Testis (tissue), 2 donors: ENCODE measurements around the gene NCR2.

Experiments used
- POLR2A ChIP-seq: fragments of 450-650 bp; IDR thresholded peaks from one replicate; pipeline ENCODE4 v1.6.1; 2017; ENCODE audit warnings: antibody characterized with exemption, mild to moderate bottlenecking, moderate library complexity
- TF ChIP-seq, protein P1 (sequence below), 3 experiments: fragments of 450-650 bp in 2 of 3; fragments of 200-600 bp in 1 of 3; sonication (generic) in 1 of 3; IDR thresholded peaks; one replicate each; pipeline ENCODE4 v1.5.1; 2016 to 2019; ENCODE audit warnings: antibody characterized with exemption in 3 of 3, mild to moderate bottlenecking in 2 of 3, moderate library complexity in 1 of 3

DNA sequence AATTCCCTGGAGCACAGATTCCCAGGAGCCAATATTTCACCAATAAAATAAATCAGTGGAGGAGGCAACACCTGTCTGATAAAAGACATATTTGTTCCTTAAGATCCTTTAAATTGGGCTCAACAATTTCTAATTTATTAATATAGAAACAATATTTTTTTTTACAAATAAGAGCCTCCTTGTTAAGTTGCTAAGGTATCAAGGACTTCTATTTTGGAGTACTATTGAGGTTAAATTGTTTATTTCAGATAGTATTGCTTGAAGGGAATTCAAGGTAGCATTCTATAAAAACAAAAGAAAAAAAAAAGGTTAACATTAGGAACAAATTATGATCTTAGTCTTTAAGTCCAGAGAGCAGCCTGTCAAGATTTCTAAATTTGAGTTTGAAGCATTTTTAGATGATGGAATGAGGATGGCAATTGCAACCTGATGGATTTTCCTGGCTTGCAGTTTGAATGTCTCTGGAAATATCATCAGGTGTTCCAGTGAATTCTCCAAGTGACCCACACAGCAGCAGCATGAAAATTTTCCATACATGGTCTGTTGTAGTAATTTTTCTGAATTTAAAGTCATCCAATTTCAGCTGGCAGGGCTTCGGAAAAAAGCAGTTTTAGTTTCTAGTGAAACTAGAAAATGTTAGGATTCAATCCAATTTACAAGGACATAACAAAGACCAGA lies 19.3 kb upstream of the NCR2 start:
- no peak for TF ChIP-seq POLR2A
- TF ChIP-seq, protein P1, sequence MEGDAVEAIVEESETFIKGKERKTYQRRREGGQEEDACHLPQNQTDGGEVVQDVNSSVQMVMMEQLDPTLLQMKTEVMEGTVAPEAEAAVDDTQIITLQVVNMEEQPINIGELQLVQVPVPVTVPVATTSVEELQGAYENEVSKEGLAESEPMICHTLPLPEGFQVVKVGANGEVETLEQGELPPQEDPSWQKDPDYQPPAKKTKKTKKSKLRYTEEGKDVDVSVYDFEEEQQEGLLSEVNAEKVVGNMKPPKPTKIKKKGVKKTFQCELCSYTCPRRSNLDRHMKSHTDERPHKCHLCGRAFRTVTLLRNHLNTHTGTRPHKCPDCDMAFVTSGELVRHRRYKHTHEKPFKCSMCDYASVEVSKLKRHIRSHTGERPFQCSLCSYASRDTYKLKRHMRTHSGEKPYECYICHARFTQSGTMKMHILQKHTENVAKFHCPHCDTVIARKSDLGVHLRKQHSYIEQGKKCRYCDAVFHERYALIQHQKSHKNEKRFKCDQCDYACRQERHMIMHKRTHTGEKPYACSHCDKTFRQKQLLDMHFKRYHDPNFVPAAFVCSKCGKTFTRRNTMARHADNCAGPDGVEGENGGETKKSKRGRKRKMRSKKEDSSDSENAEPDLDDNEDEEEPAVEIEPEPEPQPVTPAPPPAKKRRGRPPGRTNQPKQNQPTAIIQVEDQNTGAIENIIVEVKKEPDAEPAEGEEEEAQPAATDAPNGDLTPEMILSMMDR (IDR thresholded peaks at IDR 0.05): no peak
